B cell (primary cell): Measurements from ENCODE around the gene PCF11. TPM values are rescaled to one million over a fixed set of nuclear protein-coding genes. Genes with fewer than 3 reads are reported as not detected.

Experiments
- ATAC-seq: fragments of 200-7000 bp; cut with Tn5 transposase; one replicate; pipeline ENCODE4 v1.10.0; 2021; ENCODE audit warnings: low read depth, mild to moderate bottlenecking, moderate number of reproducible peaks, moderate library complexity
- CTCF ChIA-PET: fragments of 350-600 bp; sonication (Branson Sonifier 250); formaldehyde crosslinking; loops from one replicate; lab custom pipeline; 2021; ENCODE audit warnings: antibody characterized with exemption, inconsistent platforms; lab: Charles Lee
- POLR2A ChIA-PET: fragments of 350-600 bp; sonication (Branson Sonifier 250); formaldehyde crosslinking; loops from one replicate; lab custom pipeline; 2021; ENCODE audit warnings: antibody characterized with exemption; lab: Charles Lee
- DNase-seq: peaks from one replicate; pipeline ENCODE4 v3.0.0; 2013
- H2AFZ ChIP-seq: 2 replicates; pipeline ENCODE4 v1.6.1; 2012; ENCODE audit warnings: mild to moderate bottlenecking, low read depth, low read length; ENCODE audit not compliant: insufficient read depth, poor library complexity, severe bottlenecking
- H3K27ac ChIP-seq, 2 donors: 1 replicate in 1 of 2; 2 replicates in 1 of 2; pipeline ENCODE4 v1.5.1; 2012 to 2013; ENCODE audit warnings: low read length in 2 of 2, mild to moderate bottlenecking in 2 of 2, moderate library complexity in 1 of 2
- H3K27me3 ChIP-seq, 4 experiments: fragments of 200-600 bp in 1 of 4; sonication (generic) in 1 of 4; replicated peaks in 1 of 4; 1 replicate in 2 of 4; 2 replicates in 2 of 4; pipeline versions ENCODE4 v1.6.1 to v1.7.0; 2013 to 2016; ENCODE audit warnings: low read length in 3 of 4, mild to moderate bottlenecking in 2 of 4, mixed read lengths in 1 of 4, moderate library complexity in 1 of 4; ENCODE audit not compliant: insufficient read depth in 4 of 4, control insufficient read depth in 3 of 4; ENCODE audit errors: control extremely low read depth in 1 of 4
- H3K36me3 ChIP-seq, 2 experiments: replicated peaks in 1 of 2; 1 replicate in 1 of 2; 2 replicates in 1 of 2; pipeline versions ENCODE4 v1.6.1 to v1.7.1; 2013; ENCODE audit warnings: low read length in 1 of 2; ENCODE audit not compliant: insufficient read depth in 2 of 2, control insufficient read depth in 1 of 2; ENCODE audit errors: control extremely low read depth in 1 of 2, extremely low read depth in 1 of 2
- H3K4me1 ChIP-seq, 2 donors: fragments of 200-600 bp in 1 of 2; sonication (generic) in 1 of 2; 1 replicate in 1 of 2; 2 replicates in 1 of 2; pipeline versions ENCODE4 v1.5.1 to v1.6.1; 2013 to 2017; ENCODE audit warnings: low read length in 2 of 2; ENCODE audit not compliant: control insufficient read depth in 2 of 2, insufficient read depth in 2 of 2
- H3K4me2 ChIP-seq: replicated peaks from 2 replicates; pipeline ENCODE3; 2012; ENCODE audit warnings: mild to moderate bottlenecking, low read depth, low read length; ENCODE audit not compliant: poor library complexity, severe bottlenecking
- H3K4me3 ChIP-seq, 5 experiments: fragments of 200-600 bp in 1 of 5; sonication (generic) in 1 of 5; 1 replicate in 3 of 5; 2 replicates in 2 of 5; pipeline versions ENCODE4 v1.5.1 to v1.7.0; 2011 to 2016; ENCODE audit warnings: low read length in 4 of 5, mild to moderate bottlenecking in 4 of 5, low read depth in 2 of 5, control low read depth in 1 of 5, moderate library complexity in 1 of 5; ENCODE audit not compliant: insufficient read depth in 1 of 5; ENCODE audit errors: control extremely low read depth in 1 of 5, extremely low read depth in 1 of 5
- H3K79me2 ChIP-seq: fragments of 200-600 bp; sonication (generic); one replicate; pipeline ENCODE4 v1.6.0; 2016; ENCODE audit warnings: low read length; ENCODE audit not compliant: control insufficient read depth, insufficient read depth
- H3K9ac ChIP-seq: fragments of 200-600 bp; sonication (generic); 2 replicates; pipeline ENCODE4 v1.6.1; 2017; ENCODE audit warnings: mild to moderate bottlenecking, low read length, moderate library complexity
- H3K9me3 ChIP-seq, 3 donors: one replicate each; pipeline versions ENCODE4 v1.6.1 to v1.7.1; 2013; ENCODE audit warnings: low read length in 2 of 3; ENCODE audit not compliant: control insufficient read depth in 2 of 3, insufficient read depth in 1 of 3; ENCODE audit errors: control extremely low read depth in 1 of 3
- H4K20me1 ChIP-seq: 2 replicates; pipeline ENCODE4 v1.6.0; 2012; ENCODE audit warnings: mild to moderate bottlenecking, low read length; ENCODE audit not compliant: insufficient read depth, control insufficient read depth, poor library complexity, severe bottlenecking
- H3K27ac Mint-ChIP-seq: one replicate; pipeline ENCODE4 v1.8.0; 2021; ENCODE audit warnings: mixed read lengths
- H3K27me3 Mint-ChIP-seq: one replicate; pipeline ENCODE4 v1.8.0; 2021; ENCODE audit warnings: mixed read lengths
- H3K4me1 Mint-ChIP-seq: one replicate; pipeline ENCODE4 v1.8.0; 2021; ENCODE audit warnings: mixed read lengths
- H3K4me3 Mint-ChIP-seq: one replicate; pipeline ENCODE4 v1.8.0; 2021; ENCODE audit warnings: mixed read lengths
- H3K9me3 Mint-ChIP-seq: one replicate; pipeline ENCODE4 v1.8.0; 2022; ENCODE audit warnings: mixed read lengths; ENCODE audit not compliant: insufficient read depth
- CTCF ChIP-seq: fragments of 200-600 bp; IDR thresholded peaks from one replicate; pipeline ENCODE4 v1.8.0; 2022; ENCODE audit warnings: antibody characterized with exemption, mild to moderate bottlenecking
- EZH2 ChIP-seq: IDR thresholded peaks from 2 replicates; pipeline ENCODE4 v1.6.1; 2012; ENCODE audit warnings: borderline replicate concordance, low read depth, mild to moderate bottlenecking, moderate library complexity, low read length; ENCODE audit not compliant: insufficient read depth, poor library complexity, severe bottlenecking
- WGBS: methylation state at CpG from one replicate; pipeline ENCODE4 v1.1.5; 2013; ENCODE audit warnings: missing lambda C conversion rate; ENCODE audit not compliant: insufficient coverage; 5-methylcytosine and 5-hydroxymethylcytosine counted together
- intact Hi-C: fragments of 100-400 bp; cut with micrococcal nuclease; formaldehyde crosslinking; loops from one replicate; pipeline ENCODE4 v1.10.0; 2022
- polyA minus RNA-seq: library from RNA; depleted of rRNA, polyadenylated mRNA; stranded (reverse); fragments of >200 nt; gene quantifications from 2 replicates; pipeline ENCODE4 v1.2.3, GENCODE V29; 2012
- polyA plus RNA-seq: library from polyadenylated mRNA; depleted of rRNA; stranded (reverse); fragments of >200 nt; gene quantifications from 2 replicates; pipeline ENCODE4 v1.2.3, GENCODE V29; 2012
- total RNA-seq, 2 donors: library from RNA; stranded (reverse); fragments of 120-200 nt in 1 of 2; gene quantifications; 1 replicate in 1 of 2; 2 replicates in 1 of 2; pipeline versions ENCODE4 v1.2.3 to v1.2.4, GENCODE V29; 2013 to 2022

PCF11 gene
- total RNA-seq (185 and 190 TPM in 2 replicates), polyA plus RNA-seq (123 and 147 TPM in 2 replicates), polyA minus RNA-seq (136 and 147 TPM in 2 replicates)
- 171 TPM for total RNA-seq (2013)

GRCh38 chr11:83156996-83157593 lies at the start of gene PCF11:
Gene PCF11 (plus strand): TSS chr11:83157131. CDS start chr11:83157440, 309 bp downstream.
- ATAC-seq (peak; percentile 12), DNase-seq (no peak)
- WGBS: under 1% methylated on average over 45 of the region's 55 CpGs

More at GRCh38 chr11:83156996-83157593, at the start of gene PCF11:
- H3K4me3 Mint-ChIP-seq: peak within 1 kb of the TSS; percentile 98
- Histone ChIP-seq H3K4me2 (peak within 1 kb of the TSS; percentile 81), H4K20me1 (peaks cover 20% of the 10 kb centered on the region), H2AFZ (peak within 1 kb of the TSS; percentile 94), H3K27me3 (no peaks in the 10 kb centered on the region), H3K9ac (peak within 1 kb of the TSS; percentile 97), H3K9me3 (no peaks in the 10 kb centered on the region), H3K4me3 (peak within 1 kb of the TSS; percentile 81 to 99 (median 99)), H3K79me2 (peaks cover 62% of the 10 kb centered on the region), H3K27ac (peak within 1 kb of the TSS; percentile 94 to 98), H3K36me3 (peaks cover 0 to 20% of the 10 kb centered on the region in 2 experiments), H3K4me1 (peaks cover 30 to 31% of the 10 kb centered on the region in 2 donors)
- H3K4me1 Mint-ChIP-seq: peaks cover 45% of the 10 kb centered on the region
- ChIA-PET POLR2A (interaction anchor here (0.6 to 3.3 kb wide), 15 partner anchors 11 to 261 kb away, joined by 3 to 34 read pairs (median 5); partner anchors contain the start of genes ANKRD42, CCDC90B, DDIAS and PRCP), CTCF (interaction anchor here (0.8 to 2.4 kb wide), 8 partner anchors 85 to 257 kb away, joined by 3 to 10 read pairs (median 4); partner anchors contain the start of genes DDIAS, PRCP and RAB30)
- TF ChIP-seq EZH2 (no peak), CTCF (no peak)
- intact Hi-C loops: loop anchor here (1.0 to 2.0 kb wide), 7 partner anchors 36 to 256 kb away; partner anchors contain the start of genes ANKRD42, CCDC90B, DDIAS and RAB30
- H3K9me3 Mint-ChIP-seq: no peaks in the 10 kb centered on the region
- H3K27me3 Mint-ChIP-seq: no peaks in the 10 kb centered on the region
- peak within 1 kb of the TSS; percentile 100 for H3K27ac Mint-ChIP-seq
